ENCODE results near the gene UGT2B10.

- no peak for TF ChIP-seq POLR2AphosphoS2 (conservative IDR thresholded peaks at IDR 0.05; ENCODE audit: low read length)
- TF ChIP-seq CTCF (IDR thresholded peaks at IDR 0.05) = no peak
- TF ChIP-seq POLR2A (IDR thresholded peaks at IDR 0.05; ENCODE audit: low read length) = no peak
- TF ChIP-seq RAD21 (conservative IDR thresholded peaks at IDR 0.05 in 1 of 2, IDR thresholded peaks at IDR 0.05 in 1 of 2) = no peak
- TF ChIP-seq KDM5A (IDR thresholded peaks at IDR 0.05) = no peak
- no peak for TF ChIP-seq CHD2 (IDR thresholded peaks at IDR 0.05; ENCODE audit: low read length, partially characterized antibody)
- no peak for TF ChIP-seq ESRRA (IDR thresholded peaks at IDR 0.05; ENCODE audit: borderline replicate concordance, low read length)
- no peak for TF ChIP-seq ZFP36 (IDR thresholded peaks at IDR 0.05; ENCODE audit: borderline replicate concordance, partially characterized antibody)
- TF ChIP-seq FOXS1 (CRISPR knock-in tag; IDR thresholded peaks at IDR 0.05) = no peak
- TF ChIP-seq MAZ (IDR thresholded peaks at IDR 0.05; ENCODE audit: borderline replicate concordance, low read depth, low read length) = no peak
- no peak for TF ChIP-seq RNF2 (IDR thresholded peaks at IDR 0.05; ENCODE audit: borderline replicate concordance, low read depth)
These were observed 7.7 kb upstream of the UGT2B10 start for GRCh38 chr4:68808060-68808459.

Measured in A549 (cell line).